GM12878 (cell line): ENCODE results near the gene TXNDC12. TPM values are rescaled to one million over a fixed set of nuclear protein-coding genes. Genes with fewer than 3 reads are reported as not detected.

Source experiments
- ASH2L ChIP-seq: fragments of 300-600, 200-600 bp; sonication (generic); IDR thresholded peaks from 2 replicates; pipeline ENCODE4 v1.6.1; 2017; ENCODE audit warnings: low read depth, mild to moderate bottlenecking, borderline replicate concordance
- BHLHE40 ChIP-seq, 2 experiments: fragments of 450-650 bp in 1 of 2; IDR thresholded peaks; 2 replicates each; pipeline ENCODE4 v1.6.1; 2011 to 2017; ENCODE audit warnings: low read depth in 2 of 2, borderline replicate concordance in 1 of 2, improper control_type of control experiment in 1 of 2, low read length in 1 of 2, mild to moderate bottlenecking in 1 of 2
- IRF5 ChIP-seq: fragments of 450-650 bp; IDR thresholded peaks from 2 replicates; pipeline ENCODE4 v1.6.1; 2017; ENCODE audit warnings: borderline replicate concordance
- MEF2B ChIP-seq: fragments of 450-650 bp; IDR thresholded peaks from 2 replicates; pipeline ENCODE4 v1.6.1; 2018; ENCODE audit warnings: mild to moderate bottlenecking, moderate library complexity; ENCODE audit not compliant: partially characterized antibody, poor library complexity, severe bottlenecking
- MXI1 ChIP-seq: fragments of 150-350 bp; IDR thresholded peaks from 2 replicates; pipeline ENCODE4 v1.6.1; 2011; ENCODE audit warnings: low read depth, mild to moderate bottlenecking, inconsistent platforms, low read length, improper control_type of control experiment
- NFIC ChIP-seq: IDR thresholded peaks from 2 replicates; pipeline ENCODE4 v1.6.1; 2012; ENCODE audit warnings: low read depth, mild to moderate bottlenecking, inconsistent platforms, low read length, moderate library complexity
- NRF1 ChIP-seq: conservative IDR thresholded peaks from 2 replicates; pipeline ENCODE4 v1.6.1; 2011; ENCODE audit warnings: mild to moderate bottlenecking, low read depth, low read length, improper control_type of control experiment
- RUNX3 ChIP-seq: IDR thresholded peaks from 2 replicates; pipeline ENCODE4 v1.6.1; 2012; ENCODE audit warnings: low read length, inconsistent platforms
- SMAD1 ChIP-seq: fragments of 450-650 bp; IDR thresholded peaks from 2 replicates; pipeline ENCODE4 v1.6.1; 2018; ENCODE audit warnings: mild to moderate bottlenecking, low read depth; ENCODE audit not compliant: partially characterized antibody
- SP1 ChIP-seq: IDR thresholded peaks from one replicate; pipeline ENCODE4 v1.6.1; 2011; ENCODE audit warnings: low read depth, low read length
- TAF1 ChIP-seq: IDR thresholded peaks from 2 replicates; pipeline ENCODE4 v1.6.1; 2011; ENCODE audit warnings: mild to moderate bottlenecking, low read depth, low read length, borderline replicate concordance
- TCF12 ChIP-seq: IDR thresholded peaks from 2 replicates; pipeline ENCODE4 v1.6.1; 2011; ENCODE audit warnings: low read depth, mild to moderate bottlenecking, low read length
- ZZZ3 ChIP-seq: IDR thresholded peaks from 2 replicates; pipeline ENCODE4 v1.6.1; 2011; ENCODE audit warnings: low read depth; ENCODE audit not compliant: control insufficient read depth, insufficient read length
- polyA plus RNA-seq, 11 experiments: library from polyadenylated mRNA; depleted of rRNA in 4 of 11; unstranded in 6 of 11; stranded (reverse) in 5 of 11; fragments of >200 nt; fragmentation: Nextera tagmentation in 4 of 11; fragmentation: Illumina TruSeq in 1 of 11; extraction: Ambion mirVana in 4 of 11; extraction: Trizol in 1 of 11; gene quantifications; 1 replicate in 1 of 11; 2 replicates in 10 of 11; pipeline versions ENCODE4 v1.2.1 to v1.2.3, GENCODE V29; 2011 to 2016; ENCODE audit warnings: inconsistent platforms in 2 of 11, missing spikeins in 2 of 11, low read depth in 1 of 11
- total RNA-seq, 4 experiments: library from RNA; depleted of rRNA in 3 of 4; stranded (reverse); fragments of >200 nt in 3 of 4; fragmentation: Illumina TruSeq in 1 of 4; extraction: Trizol in 1 of 4; gene quantifications; 2 replicates each; pipeline versions ENCODE4 v1.2.1 to v1.2.3, GENCODE V29; 2013 to 2021
- TF ChIP-seq, protein P1 (sequence below): IDR thresholded peaks from 2 replicates; pipeline ENCODE4 v1.6.1; 2012; ENCODE audit warnings: low read depth, low read length, improper control_type of control experiment
- TF ChIP-seq, protein P2 (sequence below): IDR thresholded peaks from 2 replicates; pipeline ENCODE4 v1.6.1; 2011; ENCODE audit warnings: low read depth, low read length, improper control_type of control experiment, borderline replicate concordance
- TF ChIP-seq, protein P3 (sequence below): fragments of 150-350 bp; IDR thresholded peaks from 2 replicates; pipeline ENCODE4 v1.6.1; 2016; ENCODE audit warnings: low read depth, low read length
- TF ChIP-seq, protein P4 (sequence below): fragments of 450-650 bp; IDR thresholded peaks from 2 replicates; pipeline ENCODE4 v1.6.1; 2016; ENCODE audit warnings: mild to moderate bottlenecking, moderate library complexity, borderline replicate concordance

TXNDC12 gene
- total and polyA plus RNA-seq, 10 of the 15 experiments (the other 5 are each of a cell fraction or from before 2014, with no cell fraction given), result 6.7 to 41.7 (median 17.7) TPM

- no peak for TF ChIP-seq ZZZ3
- TF ChIP-seq, protein P1, sequence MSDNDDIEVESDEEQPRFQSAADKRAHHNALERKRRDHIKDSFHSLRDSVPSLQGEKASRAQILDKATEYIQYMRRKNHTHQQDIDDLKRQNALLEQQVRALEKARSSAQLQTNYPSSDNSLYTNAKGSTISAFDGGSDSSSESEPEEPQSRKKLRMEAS, result no peak; the same call in 1 of the 2 replicates
- TF ChIP-seq, protein P2, sequence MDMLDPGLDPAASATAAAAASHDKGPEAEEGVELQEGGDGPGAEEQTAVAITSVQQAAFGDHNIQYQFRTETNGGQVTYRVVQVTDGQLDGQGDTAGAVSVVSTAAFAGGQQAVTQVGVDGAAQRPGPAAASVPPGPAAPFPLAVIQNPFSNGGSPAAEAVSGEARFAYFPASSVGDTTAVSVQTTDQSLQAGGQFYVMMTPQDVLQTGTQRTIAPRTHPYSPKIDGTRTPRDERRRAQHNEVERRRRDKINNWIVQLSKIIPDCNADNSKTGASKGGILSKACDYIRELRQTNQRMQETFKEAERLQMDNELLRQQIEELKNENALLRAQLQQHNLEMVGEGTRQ, result peak; percentile 9
- TF ChIP-seq, protein P3, sequence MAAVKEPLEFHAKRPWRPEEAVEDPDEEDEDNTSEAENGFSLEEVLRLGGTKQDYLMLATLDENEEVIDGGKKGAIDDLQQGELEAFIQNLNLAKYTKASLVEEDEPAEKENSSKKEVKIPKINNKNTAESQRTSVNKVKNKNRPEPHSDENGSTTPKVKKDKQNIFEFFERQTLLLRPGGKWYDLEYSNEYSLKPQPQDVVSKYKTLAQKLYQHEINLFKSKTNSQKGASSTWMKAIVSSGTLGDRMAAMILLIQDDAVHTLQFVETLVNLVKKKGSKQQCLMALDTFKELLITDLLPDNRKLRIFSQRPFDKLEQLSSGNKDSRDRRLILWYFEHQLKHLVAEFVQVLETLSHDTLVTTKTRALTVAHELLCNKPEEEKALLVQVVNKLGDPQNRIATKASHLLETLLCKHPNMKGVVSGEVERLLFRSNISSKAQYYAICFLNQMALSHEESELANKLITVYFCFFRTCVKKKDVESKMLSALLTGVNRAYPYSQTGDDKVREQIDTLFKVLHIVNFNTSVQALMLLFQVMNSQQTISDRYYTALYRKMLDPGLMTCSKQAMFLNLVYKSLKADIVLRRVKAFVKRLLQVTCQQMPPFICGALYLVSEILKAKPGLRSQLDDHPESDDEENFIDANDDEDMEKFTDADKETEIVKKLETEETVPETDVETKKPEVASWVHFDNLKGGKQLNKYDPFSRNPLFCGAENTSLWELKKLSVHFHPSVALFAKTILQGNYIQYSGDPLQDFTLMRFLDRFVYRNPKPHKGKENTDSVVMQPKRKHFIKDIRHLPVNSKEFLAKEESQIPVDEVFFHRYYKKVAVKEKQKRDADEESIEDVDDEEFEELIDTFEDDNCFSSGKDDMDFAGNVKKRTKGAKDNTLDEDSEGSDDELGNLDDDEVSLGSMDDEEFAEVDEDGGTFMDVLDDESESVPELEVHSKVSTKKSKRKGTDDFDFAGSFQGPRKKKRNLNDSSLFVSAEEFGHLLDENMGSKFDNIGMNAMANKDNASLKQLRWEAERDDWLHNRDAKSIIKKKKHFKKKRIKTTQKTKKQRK, result no peak
- 0 out of 2 replicates have a peak, but pooled peaks have one; percentile 29 for TF ChIP-seq IRF5
- peak; percentile 40; the same call in 1 of the 2 replicates for TF ChIP-seq TAF1
- peak; percentile 53 for TF ChIP-seq SMAD1
- TF ChIP-seq RUNX3, result no peak
- TF ChIP-seq NRF1, result peak; percentile 28; the same call in 1 of the 2 replicates
- TF ChIP-seq BHLHE40 (IDR thresholded peaks at IDR 0.05; ENCODE audit: borderline replicate concordance in 1 of 2, low read depth in 2 of 2, low read length in 1 of 2), result peak in 1 of 2 experiments; percentile 79; a peak in 2 of 4 replicates
- TF ChIP-seq NFIC, result no peak
- peak; percentile 45; the same call in 1 of the 2 replicates for TF ChIP-seq ASH2L
- TF ChIP-seq TCF12, result peak; percentile 84
- no peak for TF ChIP-seq MEF2B
- TF ChIP-seq, protein P4, sequence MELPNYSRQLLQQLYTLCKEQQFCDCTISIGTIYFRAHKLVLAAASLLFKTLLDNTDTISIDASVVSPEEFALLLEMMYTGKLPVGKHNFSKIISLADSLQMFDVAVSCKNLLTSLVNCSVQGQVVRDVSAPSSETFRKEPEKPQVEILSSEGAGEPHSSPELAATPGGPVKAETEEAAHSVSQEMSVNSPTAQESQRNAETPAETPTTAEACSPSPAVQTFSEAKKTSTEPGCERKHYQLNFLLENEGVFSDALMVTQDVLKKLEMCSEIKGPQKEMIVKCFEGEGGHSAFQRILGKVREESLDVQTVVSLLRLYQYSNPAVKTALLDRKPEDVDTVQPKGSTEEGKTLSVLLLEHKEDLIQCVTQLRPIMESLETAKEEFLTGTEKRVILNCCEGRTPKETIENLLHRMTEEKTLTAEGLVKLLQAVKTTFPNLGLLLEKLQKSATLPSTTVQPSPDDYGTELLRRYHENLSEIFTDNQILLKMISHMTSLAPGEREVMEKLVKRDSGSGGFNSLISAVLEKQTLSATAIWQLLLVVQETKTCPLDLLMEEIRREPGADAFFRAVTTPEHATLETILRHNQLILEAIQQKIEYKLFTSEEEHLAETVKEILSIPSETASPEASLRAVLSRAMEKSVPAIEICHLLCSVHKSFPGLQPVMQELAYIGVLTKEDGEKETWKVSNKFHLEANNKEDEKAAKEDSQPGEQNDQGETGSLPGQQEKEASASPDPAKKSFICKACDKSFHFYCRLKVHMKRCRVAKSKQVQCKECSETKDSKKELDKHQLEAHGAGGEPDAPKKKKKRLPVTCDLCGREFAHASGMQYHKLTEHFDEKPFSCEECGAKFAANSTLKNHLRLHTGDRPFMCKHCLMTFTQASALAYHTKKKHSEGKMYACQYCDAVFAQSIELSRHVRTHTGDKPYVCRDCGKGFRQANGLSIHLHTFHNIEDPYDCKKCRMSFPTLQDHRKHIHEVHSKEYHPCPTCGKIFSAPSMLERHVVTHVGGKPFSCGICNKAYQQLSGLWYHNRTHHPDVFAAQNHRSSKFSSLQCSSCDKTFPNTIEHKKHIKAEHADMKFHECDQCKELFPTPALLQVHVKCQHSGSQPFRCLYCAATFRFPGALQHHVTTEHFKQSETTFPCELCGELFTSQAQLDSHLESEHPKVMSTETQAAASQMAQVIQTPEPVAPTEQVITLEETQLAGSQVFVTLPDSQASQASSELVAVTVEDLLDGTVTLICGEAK, result peak; percentile 15; the same call in 1 of the 2 replicates
- peak; percentile 68; the same call in 1 of the 2 replicates for TF ChIP-seq MXI1
- no peak for TF ChIP-seq SP1
These were observed 1.4 kb upstream of the TXNDC12 start, which contains the start of gene BTF3L4 (continued) for GRCh38 chr1:52056163-52056936.
